ENCODE data around the gene MTG2.

The MTG2 gene

DNA sequence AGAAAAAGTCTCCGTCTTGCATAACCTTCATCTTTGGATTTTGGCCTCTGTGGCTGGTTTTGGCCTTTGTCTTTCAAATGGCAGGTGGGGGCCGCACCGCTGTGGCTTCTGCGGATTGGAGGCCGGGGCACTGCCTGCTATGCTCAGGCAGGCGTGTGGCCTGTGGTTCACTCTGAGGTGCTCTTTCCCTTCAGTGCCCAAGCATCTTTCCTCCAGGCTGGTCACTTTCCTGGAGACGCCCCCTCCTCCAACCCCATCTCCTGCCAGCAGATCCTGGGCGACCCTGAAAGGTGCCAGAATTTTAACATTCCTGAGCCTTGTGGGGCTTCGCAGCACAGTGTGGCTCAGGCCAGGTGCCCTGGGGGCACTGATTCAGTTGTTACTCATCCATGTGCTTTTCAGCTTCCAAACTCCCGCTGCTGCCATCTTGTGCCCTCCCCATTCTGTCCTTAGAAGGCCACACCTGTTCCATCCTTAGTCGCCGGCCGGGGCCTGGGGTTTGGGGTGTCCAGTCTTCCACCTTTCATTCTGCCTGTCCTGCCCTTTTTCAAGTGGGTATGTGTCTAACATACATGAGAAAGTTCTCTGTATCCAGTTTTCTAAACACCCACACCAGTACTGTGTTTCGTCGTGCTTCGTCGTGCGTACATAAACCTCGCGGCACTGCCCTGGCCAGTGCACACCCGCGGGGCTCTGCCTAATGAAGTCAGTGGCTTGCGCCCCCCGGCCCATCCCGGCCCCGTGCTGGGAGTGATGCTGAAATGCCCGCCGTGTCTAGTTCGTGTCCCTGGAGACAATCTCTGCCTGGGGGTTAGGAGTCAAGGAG is 27.2 kb upstream of the MTG2 start:
- Histone ChIP-seq H3K9me3 (ENCODE audit: control insufficient read depth, insufficient read depth, low read depth, low read length) (no peaks in the 10 kb centered on the region), H3K4me3 (ENCODE audit: low read depth, low read length) (no peak overlapping the region), H3K36me3 (ENCODE audit: control insufficient read depth in 2 of 2, insufficient read depth in 1 of 2, low read length in 2 of 2) (peaks cover 0 to 22% of the 10 kb centered on the region in 2 experiments; a peak in 1 of 3 replicates), H3K4me1 (ENCODE audit: control insufficient read depth, insufficient read depth, low read length) (no peaks in the 10 kb centered on the region), H3K27ac (ENCODE audit: extremely low read depth, low read depth, low read length) (no peak overlapping the region)
- CTCF ChIA-PET = interaction anchor here (0.5 to 1.4 kb wide), 6 partner anchors 9 to 145 kb away, joined by 3 to 13 read pairs (median 4); no protein-coding TSS in a partner anchor
- POLR2A ChIA-PET = no interaction called here
- no peak for TF ChIP-seq ZBTB8A (tag by site-specific recombination; IDR thresholded peaks at IDR 0.05)
- no peak for TF ChIP-seq ZNF768 (tag by site-specific recombination; IDR thresholded peaks at IDR 0.05)
- no peak for TF ChIP-seq ZNF571 (tag by site-specific recombination; IDR thresholded peaks at IDR 0.05)
- no peak for TF ChIP-seq GLI2 (tag by site-specific recombination; IDR thresholded peaks at IDR 0.05; ENCODE audit: borderline replicate concordance, low read depth)
- no peak for TF ChIP-seq GLI4 (tag by site-specific recombination; IDR thresholded peaks at IDR 0.05)
- no peak for TF ChIP-seq PATZ1 (tag by site-specific recombination; IDR thresholded peaks at IDR 0.05)
- TF ChIP-seq PRDM1 (tag by site-specific recombination; IDR thresholded peaks at IDR 0.05) = no peak
- no peak for TF ChIP-seq ZNF548 (tag by site-specific recombination; IDR thresholded peaks at IDR 0.05)
- TF ChIP-seq, protein P1, sequence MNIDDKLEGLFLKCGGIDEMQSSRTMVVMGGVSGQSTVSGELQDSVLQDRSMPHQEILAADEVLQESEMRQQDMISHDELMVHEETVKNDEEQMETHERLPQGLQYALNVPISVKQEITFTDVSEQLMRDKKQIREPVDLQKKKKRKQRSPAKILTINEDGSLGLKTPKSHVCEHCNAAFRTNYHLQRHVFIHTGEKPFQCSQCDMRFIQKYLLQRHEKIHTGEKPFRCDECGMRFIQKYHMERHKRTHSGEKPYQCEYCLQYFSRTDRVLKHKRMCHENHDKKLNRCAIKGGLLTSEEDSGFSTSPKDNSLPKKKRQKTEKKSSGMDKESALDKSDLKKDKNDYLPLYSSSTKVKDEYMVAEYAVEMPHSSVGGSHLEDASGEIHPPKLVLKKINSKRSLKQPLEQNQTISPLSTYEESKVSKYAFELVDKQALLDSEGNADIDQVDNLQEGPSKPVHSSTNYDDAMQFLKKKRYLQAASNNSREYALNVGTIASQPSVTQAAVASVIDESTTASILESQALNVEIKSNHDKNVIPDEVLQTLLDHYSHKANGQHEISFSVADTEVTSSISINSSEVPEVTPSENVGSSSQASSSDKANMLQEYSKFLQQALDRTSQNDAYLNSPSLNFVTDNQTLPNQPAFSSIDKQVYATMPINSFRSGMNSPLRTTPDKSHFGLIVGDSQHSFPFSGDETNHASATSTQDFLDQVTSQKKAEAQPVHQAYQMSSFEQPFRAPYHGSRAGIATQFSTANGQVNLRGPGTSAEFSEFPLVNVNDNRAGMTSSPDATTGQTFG (tag by site-specific recombination; IDR thresholded peaks at IDR 0.05; ENCODE audit: borderline replicate concordance) = no peak
- TF ChIP-seq KLF8 (tag by site-specific recombination; IDR thresholded peaks at IDR 0.05) = no peak

DNA sequence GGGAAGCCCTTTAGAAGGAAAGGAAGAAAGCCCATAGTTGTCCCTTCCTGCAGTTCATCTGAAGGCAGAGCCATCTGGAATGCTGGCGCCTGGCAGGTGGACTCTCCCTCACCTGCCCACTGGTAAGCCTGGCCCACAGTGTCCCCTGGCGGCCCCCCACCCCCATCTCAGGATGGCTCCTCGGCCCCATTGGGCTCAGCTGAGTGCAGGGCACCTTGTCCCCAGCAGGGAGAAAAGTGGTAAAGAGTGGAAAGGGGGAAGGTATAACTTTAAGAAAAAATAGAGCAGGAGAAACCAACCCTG is 26.6 kb upstream of the MTG2 start:
- peaks cover 0 to 26% of the 10 kb centered on the region in 2 experiments; a peak in 1 of 3 replicates for H3K36me3 ChIP-seq (ENCODE audit: control insufficient read depth in 2 of 2, insufficient read depth in 1 of 2, low read length in 2 of 2)
- H3K4me1 ChIP-seq (ENCODE audit: control insufficient read depth, insufficient read depth, low read length) = no peaks in the 10 kb centered on the region
- H3K4me3 ChIP-seq (ENCODE audit: low read depth, low read length) = no peak overlapping the region
- CTCF ChIA-PET = interaction anchor here (0.5 to 1.4 kb wide), 13 partner anchors 9 to 145 kb away, joined by 3 to 13 read pairs (median 5); no protein-coding TSS in a partner anchor
- POLR2A ChIA-PET = no interaction called here
- H3K27ac ChIP-seq (ENCODE audit: extremely low read depth, low read depth, low read length) = no peak overlapping the region
- no peaks in the 10 kb centered on the region for H3K9me3 ChIP-seq (ENCODE audit: control insufficient read depth, insufficient read depth, low read depth, low read length)
- no peak for TF ChIP-seq ZNF571 (tag by site-specific recombination; IDR thresholded peaks at IDR 0.05)
- TF ChIP-seq MZF1 (tag by site-specific recombination; IDR thresholded peaks at IDR 0.05; ENCODE audit: borderline replicate concordance) = no peak
- no peak for TF ChIP-seq ZNF513 (tag by site-specific recombination; IDR thresholded peaks at IDR 0.05)
- TF ChIP-seq OSR2 (tag by site-specific recombination; IDR thresholded peaks at IDR 0.05) = no peak
- no peak for TF ChIP-seq ZNF211 (tag by site-specific recombination; IDR thresholded peaks at IDR 0.05; ENCODE audit: low read depth)
- no peak for TF ChIP-seq ZFP3 (tag by site-specific recombination; IDR thresholded peaks at IDR 0.05; ENCODE audit: low read depth)
- no peak for TF ChIP-seq ZNF433 (tag by site-specific recombination; IDR thresholded peaks at IDR 0.05; ENCODE audit: low read depth)
- no peak for TF ChIP-seq ZNF558 (tag by site-specific recombination; IDR thresholded peaks at IDR 0.05)
- TF ChIP-seq ZNF391 (tag by site-specific recombination; IDR thresholded peaks at IDR 0.05; ENCODE audit: borderline replicate concordance, low read depth) = no peak
- TF ChIP-seq, protein P2, sequence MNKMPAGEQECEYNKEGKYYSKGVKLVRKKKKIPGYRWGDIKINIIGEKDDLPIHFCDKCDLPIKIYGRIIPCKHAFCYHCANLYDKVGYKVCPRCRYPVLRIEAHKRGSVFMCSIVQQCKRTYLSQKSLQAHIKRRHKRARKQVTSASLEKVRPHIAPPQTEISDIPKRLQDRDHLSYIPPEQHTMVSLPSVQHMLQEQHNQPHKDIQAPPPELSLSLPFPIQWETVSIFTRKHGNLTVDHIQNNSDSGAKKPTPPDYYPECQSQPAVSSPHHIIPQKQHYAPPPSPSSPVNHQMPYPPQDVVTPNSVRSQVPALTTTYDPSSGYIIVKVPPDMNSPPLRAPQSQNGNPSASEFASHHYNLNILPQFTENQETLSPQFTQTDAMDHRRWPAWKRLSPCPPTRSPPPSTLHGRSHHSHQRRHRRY (tag by site-specific recombination; IDR thresholded peaks at IDR 0.05) = no peak
- TF ChIP-seq FEZF1 (tag by site-specific recombination; IDR thresholded peaks at IDR 0.05) = no peak
- TF ChIP-seq CTCF (tag by site-specific recombination; IDR thresholded peaks at IDR 0.05) = no peak
- TF ChIP-seq ZSCAN30 (tag by site-specific recombination; IDR thresholded peaks at IDR 0.05) = no peak
- no peak for TF ChIP-seq ZNF266 (tag by site-specific recombination; IDR thresholded peaks at IDR 0.05; ENCODE audit: low read depth)
- no peak for TF ChIP-seq ZFP37 (tag by site-specific recombination; IDR thresholded peaks at IDR 0.05)
- no peak for TF ChIP-seq ZNF19 (tag by site-specific recombination; IDR thresholded peaks at IDR 0.05; ENCODE audit: low read depth)
- no peak for TF ChIP-seq ZNF658 (tag by site-specific recombination; IDR thresholded peaks at IDR 0.05)
